ENCODE data around the gene FLNB. TPM values are rescaled to one million over a fixed set of nuclear protein-coding genes. Genes with fewer than 3 reads are reported as not detected.

The FLNB gene
- total and polyA plus RNA-seq, 10 of the 15 experiments (the other 5 are each of a cell fraction or from before 2014, with no cell fraction given): 13.6 to 51.8 (median 26.4) TPM

DNA sequence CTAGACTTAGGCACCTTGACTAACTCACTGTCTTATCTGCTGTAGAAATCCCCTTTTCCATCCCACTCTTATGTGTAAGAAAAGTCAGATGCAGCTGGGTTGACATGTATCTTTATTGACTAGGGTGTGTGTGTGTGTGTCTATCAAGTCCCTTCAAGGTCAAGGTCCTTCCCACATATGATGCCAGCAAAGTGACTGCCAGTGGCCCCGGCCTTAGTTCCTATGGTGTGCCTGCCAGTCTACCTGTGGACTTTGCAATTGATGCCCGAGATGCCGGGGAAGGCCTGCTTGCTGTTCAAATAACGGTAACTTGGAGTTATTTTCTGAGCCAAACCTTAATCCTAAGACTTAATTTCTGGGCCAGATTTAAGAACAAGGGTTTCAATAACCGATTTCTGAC is 126.2 kb downstream of the FLNB start:
- Histone ChIP-seq H3K4me2 (ENCODE audit: control insufficient read depth, insufficient read depth) (no peak overlapping the region), H3K27ac (ENCODE audit: control insufficient read depth, insufficient read depth) (no peak overlapping the region), H4K20me1 (ENCODE audit: control insufficient read depth, insufficient read depth) (no peaks in the 10 kb centered on the region), H3K79me2 (ENCODE audit: control insufficient read depth, insufficient read depth, low read length) (no peaks in the 10 kb centered on the region), H3K36me3 (ENCODE audit: control insufficient read depth in 2 of 2, insufficient read depth in 2 of 2, low read length in 1 of 2) (peaks cover 13 to 14% of the 10 kb centered on the region in 2 experiments), H3K4me3 (no peak overlapping the region), H3K9me3 (replicated peaks; ENCODE audit: control insufficient read depth, insufficient read depth, low read length) (no peaks in the 10 kb centered on the region), H3K27me3 (replicated peaks in 1 of 2; ENCODE audit: control insufficient read depth in 2 of 2, insufficient read depth in 2 of 2, low read length in 1 of 2) (no peaks in the 10 kb centered on the region), H2AFZ (ENCODE audit: control insufficient read depth, low read depth, low read length) (no peak overlapping the region), H3K9ac (ENCODE audit: control insufficient read depth, insufficient read depth, low read length) (no peak overlapping the region), H3K4me1 (ENCODE audit: control insufficient read depth, insufficient read depth, low read length) (no peaks in the 10 kb centered on the region)
- in situ Hi-C loops (cut with MboI): no loop called here
- FAIRE-seq (no peak), ATAC-seq (no peak), DNase-seq (ENCODE audit: low read depth, low spot score) (no peak)
- RAD21 ChIA-PET (ENCODE audit: unreplicated experiment): interaction anchor here (1.0 to 1.2 kb wide), 3 partner anchors 16 to 172 kb away, joined by 3 to 5 read pairs (median 3); no protein-coding TSS in a partner anchor
- BruUV-seq (replicated peaks): no TSS peak
- 68% methylated on average over 5 of the region's 5 CpGs for WGBS (ENCODE audit: insufficient coverage, insufficient replicate concordance, low lambda C conversion rate, missing lambda C conversion rate)
- SMC1A ChIA-PET (ENCODE audit: uncharacterized antibody, unreplicated experiment): interaction anchor here (0.6 to 2.8 kb wide), 2 partner anchors 93 to 115 kb away, joined by 3 to 8 read pairs; no protein-coding TSS in a partner anchor
- intact Hi-C loops (cut with micrococcal nuclease; ENCODE audit: unreplicated experiment): no loop called here
- POLR2A ChIA-PET: interaction anchor here (1.1 kb wide), 1 partner anchor 8 kb away, joined by 4 read pairs; no protein-coding TSS in a partner anchor
- CTCF ChIA-PET: interaction anchor here (0.5 to 2.5 kb wide), 5 partner anchors 32 to 173 kb away, joined by 3 to 7 read pairs (median 3); no protein-coding TSS in a partner anchor
- TF ChIP-seq, protein P1, sequence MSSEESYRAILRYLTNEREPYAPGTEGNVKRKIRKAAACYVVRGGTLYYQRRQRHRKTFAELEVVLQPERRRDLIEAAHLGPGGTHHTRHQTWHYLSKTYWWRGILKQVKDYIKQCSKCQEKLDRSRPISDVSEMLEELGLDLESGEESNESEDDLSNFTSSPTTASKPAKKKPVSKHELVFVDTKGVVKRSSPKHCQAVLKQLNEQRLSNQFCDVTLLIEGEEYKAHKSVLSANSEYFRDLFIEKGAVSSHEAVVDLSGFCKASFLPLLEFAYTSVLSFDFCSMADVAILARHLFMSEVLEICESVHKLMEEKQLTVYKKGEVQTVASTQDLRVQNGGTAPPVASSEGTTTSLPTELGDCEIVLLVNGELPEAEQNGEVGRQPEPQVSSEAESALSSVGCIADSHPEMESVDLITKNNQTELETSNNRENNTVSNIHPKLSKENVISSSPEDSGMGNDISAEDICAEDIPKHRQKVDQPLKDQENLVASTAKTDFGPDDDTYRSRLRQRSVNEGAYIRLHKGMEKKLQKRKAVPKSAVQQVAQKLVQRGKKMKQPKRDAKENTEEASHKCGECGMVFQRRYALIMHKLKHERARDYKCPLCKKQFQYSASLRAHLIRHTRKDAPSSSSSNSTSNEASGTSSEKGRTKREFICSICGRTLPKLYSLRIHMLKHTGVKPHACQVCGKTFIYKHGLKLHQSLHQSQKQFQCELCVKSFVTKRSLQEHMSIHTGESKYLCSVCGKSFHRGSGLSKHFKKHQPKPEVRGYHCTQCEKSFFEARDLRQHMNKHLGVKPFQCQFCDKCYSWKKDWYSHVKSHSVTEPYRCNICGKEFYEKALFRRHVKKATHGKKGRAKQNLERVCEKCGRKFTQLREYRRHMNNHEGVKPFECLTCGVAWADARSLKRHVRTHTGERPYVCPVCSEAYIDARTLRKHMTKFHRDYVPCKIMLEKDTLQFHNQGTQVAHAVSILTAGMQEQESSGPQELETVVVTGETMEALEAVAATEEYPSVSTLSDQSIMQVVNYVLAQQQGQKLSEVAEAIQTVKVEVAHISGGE (CRISPR knock-in tag; IDR thresholded peaks at IDR 0.05): no peak
- no peak for TF ChIP-seq MEF2B (IDR thresholded peaks at IDR 0.05; ENCODE audit: partially characterized antibody, poor library complexity, severe bottlenecking)
- no peak for TF ChIP-seq KDM1A (IDR thresholded peaks at IDR 0.05; ENCODE audit: borderline replicate concordance)
- TF ChIP-seq MYB (IDR thresholded peaks at IDR 0.05; ENCODE audit: borderline replicate concordance, low read depth, low read length): no peak
- TF ChIP-seq, protein P2, sequence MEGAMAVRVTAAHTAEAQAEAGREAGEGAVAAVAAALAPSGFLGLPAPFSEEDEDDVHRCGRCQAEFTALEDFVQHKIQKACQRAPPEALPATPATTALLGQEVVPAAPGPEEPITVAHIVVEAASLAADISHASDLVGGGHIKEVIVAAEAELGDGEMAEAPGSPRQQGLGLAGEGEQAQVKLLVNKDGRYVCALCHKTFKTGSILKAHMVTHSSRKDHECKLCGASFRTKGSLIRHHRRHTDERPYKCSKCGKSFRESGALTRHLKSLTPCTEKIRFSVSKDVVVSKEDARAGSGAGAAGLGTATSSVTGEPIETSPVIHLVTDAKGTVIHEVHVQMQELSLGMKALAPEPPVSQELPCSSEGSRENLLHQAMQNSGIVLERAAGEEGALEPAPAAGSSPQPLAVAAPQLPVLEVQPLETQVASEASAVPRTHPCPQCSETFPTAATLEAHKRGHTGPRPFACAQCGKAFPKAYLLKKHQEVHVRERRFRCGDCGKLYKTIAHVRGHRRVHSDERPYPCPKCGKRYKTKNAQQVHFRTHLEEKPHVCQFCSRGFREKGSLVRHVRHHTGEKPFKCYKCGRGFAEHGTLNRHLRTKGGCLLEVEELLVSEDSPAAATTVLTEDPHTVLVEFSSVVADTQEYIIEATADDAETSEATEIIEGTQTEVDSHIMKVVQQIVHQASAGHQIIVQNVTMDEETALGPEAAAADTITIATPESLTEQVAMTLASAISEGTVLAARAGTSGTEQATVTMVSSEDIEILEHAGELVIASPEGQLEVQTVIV (IDR thresholded peaks at IDR 0.05; ENCODE audit: borderline replicate concordance, partially characterized antibody): no peak
- no peak for TF ChIP-seq ZZZ3 (IDR thresholded peaks at IDR 0.05; ENCODE audit: control insufficient read depth, insufficient read length, low read depth)
- TF ChIP-seq MTA2 (IDR thresholded peaks at IDR 0.05; ENCODE audit: low read depth): no peak
- TF ChIP-seq EGR1 (IDR thresholded peaks at IDR 0.05; ENCODE audit: borderline replicate concordance in 1 of 2, low read depth in 2 of 2, low read length in 2 of 2): no peak
- TF ChIP-seq MEF2A (IDR thresholded peaks at IDR 0.05; ENCODE audit: insufficient read depth, low read depth, low read length): no peak
- no peak for TF ChIP-seq SMC3 (IDR thresholded peaks at IDR 0.05; ENCODE audit: borderline replicate concordance, low read length)
- no peak for TF ChIP-seq CHD2 (IDR thresholded peaks at IDR 0.05; ENCODE audit: borderline replicate concordance, low read depth, low read length)

All from GM12878 (cell line).